Mucosa of gallbladder (tissue), 1 donor: Measurements from ENCODE around the gene ANAPC15. TPM values are rescaled to one million over a fixed set of nuclear protein-coding genes. Genes with fewer than 3 reads are reported as not detected.

Source experiments
- DNase-seq: peaks from one replicate; pipeline ENCODE4 v3.0.0-alpha.2; 2020; ENCODE audit warnings: low spot score
- total RNA-seq: library from RNA; stranded (reverse); gene quantifications from one replicate; pipeline ENCODE4 v1.2.1, GENCODE V29; 2021
- donor health status: DM: no; HTN: no; CAD: no.

Gene ANAPC15
- total RNA-seq, 1 donor from 2014 or later = 33.3 TPM

- no peak for DNase-seq
Observed at GRCh38 chr11:72085621-72086351, 26.7 kb downstream of the ANAPC15 start.

GRCh38 chr11:72084965-72085364 lies 27.5 kb downstream of the ANAPC15 start:
- no peak for DNase-seq

GRCh38 chr11:72084076-72084475 lies 28.4 kb downstream of the ANAPC15 start:
- DNase-seq = no peak

DNA sequence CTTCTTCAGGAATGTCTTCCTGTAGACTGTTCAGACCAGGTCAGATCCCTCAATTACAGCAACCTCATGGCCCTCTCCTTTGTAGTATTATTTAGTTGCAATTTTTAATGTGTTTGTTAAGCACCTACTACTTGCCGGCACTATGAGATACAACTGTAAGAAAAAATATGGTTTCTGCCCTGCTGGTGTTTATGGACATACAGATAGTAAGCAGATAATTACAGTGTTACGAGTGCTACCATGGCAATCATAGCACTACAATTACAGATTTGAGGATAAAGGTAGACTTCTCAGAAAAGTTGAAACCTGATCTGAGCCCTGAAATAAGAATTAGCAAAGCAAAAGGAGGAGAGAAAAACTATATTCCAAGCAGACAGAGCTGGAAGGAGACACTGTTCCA lies 29.1 kb downstream of the ANAPC15 start:
- DNase-seq = no peak

DNA sequence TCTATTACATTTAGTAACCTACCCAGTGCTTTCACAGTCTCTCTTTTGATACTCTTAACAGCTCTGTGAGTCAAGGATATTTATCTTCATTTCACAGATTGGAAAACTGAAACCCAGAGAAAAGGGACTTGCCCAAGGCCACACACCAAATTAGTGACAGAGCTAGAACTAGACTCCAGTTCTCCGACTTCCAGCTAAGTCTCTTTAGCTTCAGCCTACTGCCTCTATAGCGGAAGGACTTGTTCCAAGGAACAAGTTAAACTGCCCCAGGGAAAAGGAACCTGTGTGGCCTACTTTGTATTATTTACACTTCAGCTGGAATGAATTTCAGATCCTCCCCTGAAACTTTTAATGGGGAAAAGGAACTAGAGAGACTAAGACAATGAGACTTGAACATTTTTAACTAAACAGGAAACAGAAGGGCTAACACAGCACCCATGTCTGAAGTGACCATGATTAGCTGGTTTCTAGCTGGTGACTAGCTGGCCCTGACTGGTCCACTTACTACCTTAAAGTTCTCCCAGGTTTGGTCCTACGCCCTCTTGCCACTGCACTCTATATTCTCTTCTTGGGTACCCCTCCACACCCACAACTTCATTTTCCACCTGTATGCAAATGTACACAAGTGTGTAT lies 30.6 kb downstream of the ANAPC15 start:
- DNase-seq = no peak

DNA sequence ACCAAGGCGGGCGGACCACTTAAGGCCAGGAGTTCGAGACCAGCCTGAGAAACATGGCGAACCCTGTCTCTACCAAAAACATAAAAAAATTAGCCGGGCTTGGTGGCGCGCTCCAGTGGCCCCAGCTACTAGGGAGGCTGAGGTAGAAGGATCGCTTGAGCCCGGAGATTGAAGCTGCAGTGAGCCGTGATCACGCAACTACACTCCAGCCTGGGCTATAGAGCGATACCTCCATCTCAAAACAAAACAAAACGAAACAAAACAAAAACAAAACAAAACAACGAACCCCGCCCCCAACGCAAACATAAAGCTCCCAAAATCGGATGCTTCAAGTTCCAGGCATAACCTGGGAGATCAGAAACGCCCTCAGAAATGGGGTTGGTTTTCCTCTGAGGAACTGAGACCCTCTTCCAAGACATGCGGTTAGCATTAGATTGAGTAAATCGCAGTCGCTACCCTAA lies 31.3 kb downstream of the ANAPC15 start:
- DNase-seq = no peak

DNA sequence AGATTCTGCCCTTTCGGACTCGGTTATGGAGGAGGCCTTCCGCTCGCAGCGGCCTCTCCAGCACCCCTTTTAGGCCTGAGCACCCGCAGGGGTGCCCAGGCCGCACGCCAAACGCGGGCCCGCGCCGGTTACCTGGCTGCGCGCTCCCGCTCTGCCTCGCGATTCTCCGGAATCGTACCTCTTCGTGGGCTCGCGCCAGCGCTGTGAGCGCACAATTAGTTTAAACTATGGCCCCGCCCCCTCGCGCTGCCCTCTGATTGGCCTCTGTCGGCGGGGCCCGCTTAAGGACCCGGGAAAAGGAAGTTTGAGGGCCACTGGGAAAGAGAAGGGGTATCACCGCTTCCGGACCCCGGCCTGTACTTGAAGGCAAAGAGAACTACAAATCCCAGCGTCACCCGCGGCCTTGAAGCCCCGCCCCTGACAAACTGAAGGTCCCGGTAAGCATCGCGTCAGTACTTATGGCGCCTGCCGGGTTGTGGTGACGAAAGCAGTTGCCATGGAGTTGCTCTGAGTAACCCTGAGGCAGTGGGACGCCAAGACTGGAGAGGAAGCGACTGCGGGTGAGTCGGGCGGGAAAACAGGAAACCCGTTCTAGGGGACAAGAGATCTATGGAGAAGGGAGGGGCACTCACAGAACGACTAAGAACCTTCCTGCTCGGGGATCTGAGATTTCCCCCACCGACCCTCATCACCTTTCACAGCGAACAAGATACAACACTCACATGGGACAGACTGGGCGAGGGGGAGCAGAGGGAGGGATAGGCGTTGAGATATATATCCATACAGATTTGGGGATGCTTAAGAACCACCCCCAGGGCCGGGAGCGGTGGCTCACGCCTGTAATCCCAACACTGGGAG lies 31.9 kb downstream of the ANAPC15 start, which contains the start of the genes LRRC51 and NUMA1:
LRRC51 (plus strand) TSS at position 525 of the 858 bp plus-strand sequence. CDS start 8,234 bp downstream, outside the sequence.
NUMA1 (minus strand) TSS at position 217 of the 858 bp plus-strand sequence. CDS start 44,599 bp downstream, outside the sequence.
- DNase-seq = peak; percentile 100

GRCh38 chr11:72079819-72080325 lies 32.6 kb downstream of the ANAPC15 start:
- peak; percentile 17 for DNase-seq

DNA sequence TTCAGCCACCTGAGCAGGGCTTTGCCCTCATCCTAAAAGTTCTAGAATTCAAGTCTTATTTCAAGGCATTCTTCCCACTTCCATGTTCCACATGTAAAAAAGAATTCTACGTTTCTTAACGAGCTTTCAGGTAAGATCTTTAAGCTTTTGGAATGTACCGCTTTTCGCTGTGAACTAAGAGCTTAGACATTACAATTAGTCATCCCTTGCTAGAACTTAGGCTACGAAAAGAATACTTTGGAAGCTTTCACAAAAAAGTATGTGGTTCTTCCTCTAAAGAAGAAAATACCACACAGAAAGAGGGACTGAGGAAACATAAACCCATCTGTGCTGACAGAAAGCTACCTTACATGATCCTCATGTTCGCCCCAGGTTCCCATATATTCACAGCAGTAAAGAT lies 34.0 kb downstream of the ANAPC15 start:
- no peak for DNase-seq

- DNase-seq = no peak
Observed at GRCh38 chr11:72075756-72076155, 36.7 kb downstream of the ANAPC15 start.

- DNase-seq = no peak
Observed at GRCh38 chr11:72075109-72075508, 37.4 kb downstream of the ANAPC15 start.

GRCh38 chr11:72072348-72072747 lies 40.1 kb downstream of the ANAPC15 start:
- DNase-seq = no peak

GRCh38 chr11:72070491-72070890 lies 42.0 kb downstream of the ANAPC15 start:
- no peak for DNase-seq

GRCh38 chr11:72069787-72070251 lies 42.7 kb downstream of the ANAPC15 start:
- peak; percentile 75 for DNase-seq

DNA sequence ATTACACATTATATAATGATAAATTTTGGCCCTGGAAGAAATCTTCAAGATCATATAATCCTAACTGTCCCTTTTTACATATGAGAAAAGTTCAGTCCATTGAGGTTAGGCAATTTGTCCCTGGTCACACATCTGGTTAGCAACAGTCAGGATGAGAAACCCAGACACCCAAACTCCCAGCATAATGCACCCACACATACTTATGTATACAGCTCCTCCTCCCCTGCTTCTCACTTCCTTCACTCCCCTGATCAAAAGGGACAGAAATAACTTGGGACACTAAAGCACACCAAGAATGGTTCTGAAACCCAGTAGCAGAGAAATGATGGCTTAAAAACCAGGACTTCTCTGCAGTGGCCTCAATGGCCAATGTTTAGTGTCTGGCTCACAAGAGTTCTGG lies 43.3 kb downstream of the ANAPC15 start:
- no peak for DNase-seq

DNA sequence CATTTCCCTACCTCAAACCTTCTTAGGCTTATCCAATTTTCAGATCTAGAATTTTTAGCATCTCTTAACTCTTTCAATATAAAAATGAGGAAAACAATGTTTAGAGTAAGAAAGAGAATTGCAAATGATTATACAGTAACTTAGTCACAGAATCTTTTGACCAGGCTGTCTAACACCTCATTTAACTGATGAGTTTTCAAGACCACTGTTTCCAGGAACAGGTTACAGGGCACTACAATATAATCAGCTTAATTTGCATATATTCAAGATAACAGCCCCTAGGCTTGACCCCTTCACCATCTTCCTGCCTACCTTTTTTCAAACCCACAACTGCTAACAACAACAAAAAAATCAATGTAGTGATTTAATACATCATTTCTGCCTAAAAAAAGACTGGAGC lies 44.8 kb downstream of the ANAPC15 start:
- DNase-seq = no peak

GRCh38 chr11:72067266-72067665 lies 45.2 kb downstream of the ANAPC15 start:
- DNase-seq = no peak

DNA sequence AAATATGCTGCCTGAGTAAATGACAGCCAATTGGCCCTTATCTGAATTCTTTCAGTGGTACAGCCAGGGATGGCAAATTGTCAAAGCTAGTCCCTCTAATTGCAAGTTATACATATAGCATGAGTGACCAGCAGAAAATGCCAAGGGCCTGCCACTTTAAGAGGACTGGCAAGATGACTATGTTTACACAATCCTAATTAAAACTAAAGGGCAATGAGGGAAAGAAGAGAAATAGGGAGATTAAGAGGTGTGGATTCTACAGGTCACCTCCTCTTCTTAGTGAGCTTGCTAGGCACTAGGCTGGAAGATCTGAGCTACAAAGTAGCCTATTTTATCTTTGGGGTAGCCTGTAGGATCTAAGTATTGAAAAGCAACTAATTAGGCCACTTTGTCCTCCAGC lies 45.6 kb downstream of the ANAPC15 start:
- no peak for DNase-seq

DNA sequence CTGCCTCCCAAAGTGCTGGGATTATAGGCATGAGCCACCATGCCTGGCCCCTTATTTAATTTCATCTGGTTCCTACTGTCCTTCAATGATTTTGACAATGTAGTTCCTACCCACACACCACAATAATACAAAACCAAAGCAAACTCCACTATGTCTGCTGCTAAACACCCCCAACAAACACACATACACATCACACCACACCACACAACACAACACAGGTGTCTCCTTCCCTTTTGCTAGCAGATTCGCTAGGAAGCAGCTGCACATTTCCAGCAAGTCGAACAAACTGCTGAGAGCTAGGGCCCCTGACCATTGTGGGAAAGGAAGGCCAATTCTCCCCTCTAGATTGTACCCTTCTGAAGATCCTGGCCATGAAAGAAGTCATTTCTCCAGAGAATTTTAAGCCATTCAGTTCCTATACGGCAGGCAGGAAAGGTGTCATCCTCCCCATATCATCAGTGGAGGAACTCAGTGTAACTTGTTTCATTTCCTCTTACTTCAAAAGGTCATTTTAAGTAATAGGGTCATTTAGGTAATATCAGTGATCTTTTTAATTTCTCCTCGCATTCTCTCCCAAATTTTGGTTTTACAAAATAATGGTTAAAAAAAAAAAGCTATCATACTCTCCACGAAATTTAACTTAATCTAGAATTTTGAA lies 50.6 kb downstream of the ANAPC15 start:
- no peak for DNase-seq
